IMR-90 (cell line): Measurements from ENCODE around the gene ITGA1.

Experiments used
- CEBPB ChIP-seq: IDR thresholded peaks from 2 replicates; pipeline ENCODE4 v1.6.1; 2012; ENCODE audit warnings: low read depth, low read length, improper control_type of control experiment
- CTCF ChIP-seq: conservative IDR thresholded peaks from 2 replicates; pipeline ENCODE4 v1.5.1; 2012; ENCODE audit warnings: mild to moderate bottlenecking, low read depth, low read length, improper control_type of control experiment
- POLR2A ChIP-seq: IDR thresholded peaks from 2 replicates; pipeline ENCODE4 v1.6.1; 2012; ENCODE audit warnings: mild to moderate bottlenecking, low read depth, low read length
- RAD21 ChIP-seq: IDR thresholded peaks from 2 replicates; pipeline ENCODE4 v1.6.1; 2012; ENCODE audit warnings: low read length, improper control_type of control experiment
- USF2 ChIP-seq: fragments of 150-350 bp; IDR thresholded peaks from 2 replicates; pipeline ENCODE4 v1.6.1; 2017; ENCODE audit warnings: mild to moderate bottlenecking, antibody characterized with exemption, low read length, low read depth

GRCh38 chr5:52814352-52815148 is 26.8 kb downstream of the ITGA1 start:
- no peak for TF ChIP-seq CTCF
- no peak for TF ChIP-seq USF2
- no peak for TF ChIP-seq RAD21
- TF ChIP-seq CEBPB: peak; percentile 52; the same call in 1 of the 2 replicates
- no peak for TF ChIP-seq POLR2A
